Activated naive CD4-positive, alpha-beta T cell treated with anti-CD3 and anti-CD28 coated beads, Interleukin-2, amount 50 U/mL, for 72 hours (primary cell): Measurements from ENCODE around the gene DCXR. TPM values are rescaled to one million over a fixed set of nuclear protein-coding genes. Genes with fewer than 3 reads are reported as not detected.

Source experiments
- ATAC-seq, 2 donors: fragments of 150-1000 bp; cut with Tn5 transposase; 2 replicates each; pipeline ENCODE4 v1.10.0; 2021; ENCODE audit warnings: mild to moderate bottlenecking in 2 of 2, moderate library complexity in 2 of 2
- DNase-seq, 2 donors: peaks; one replicate each; pipeline ENCODE4 v3.0.0; 2021 to 2022; ENCODE audit warnings: low spot score in 2 of 2
- H3K27ac Mint-ChIP-seq, 2 donors: one replicate each; pipeline ENCODE4 v1.8.0; 2022; ENCODE audit warnings: mild to moderate bottlenecking in 2 of 2, mixed read lengths in 2 of 2
- H3K36me3 Mint-ChIP-seq, 2 donors: one replicate each; pipeline ENCODE4 v1.8.0; 2022; ENCODE audit warnings: mixed read lengths in 2 of 2
- H3K9me3 Mint-ChIP-seq, 2 donors: one replicate each; pipeline ENCODE4 v1.8.0; 2022; ENCODE audit warnings: mixed read lengths in 2 of 2
- total RNA-seq, 2 donors: library from RNA; stranded (reverse); gene quantifications; one replicate each; pipeline ENCODE4 v1.2.3, GENCODE V29; 2022

DCXR gene
- total RNA-seq, 2 donors from 2014 or later = 85.5 to 128 TPM

DNA sequence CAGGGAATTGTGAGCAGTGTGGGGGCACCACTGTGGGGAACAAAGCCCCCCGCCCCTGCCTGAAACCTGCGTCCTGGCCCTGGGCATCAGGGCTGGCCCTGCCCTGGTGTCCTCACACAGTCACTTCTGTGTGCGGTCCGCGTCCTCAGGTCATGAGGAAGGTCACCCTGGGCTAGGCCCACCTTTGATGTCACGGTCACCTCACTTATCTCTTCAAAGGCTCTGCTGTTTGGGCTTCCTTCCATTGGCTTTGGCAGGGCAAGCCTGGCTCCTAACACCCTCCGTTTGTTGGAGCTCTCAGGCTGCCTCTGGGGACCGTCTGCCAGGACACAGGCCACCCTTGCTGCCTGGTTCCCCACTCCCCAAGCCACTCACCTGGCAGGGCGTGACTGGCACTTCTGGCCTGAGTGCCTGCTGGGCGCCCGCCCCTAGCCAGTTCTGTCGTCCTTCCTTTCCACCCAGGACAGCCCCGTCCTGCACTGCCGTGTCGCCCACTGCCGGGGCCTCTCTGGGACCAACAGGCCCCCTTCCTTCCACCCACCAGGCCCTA, 23.6 kb downstream of the DCXR start:
- ATAC-seq (no peak), DNase-seq (no peak)
- no peaks in the 10 kb centered on the region for H3K36me3 Mint-ChIP-seq
- peak overlapping the region in 1 of 2 donors; percentile 51 for H3K27ac Mint-ChIP-seq
- H3K9me3 Mint-ChIP-seq = no peaks in the 10 kb centered on the region

DNA sequence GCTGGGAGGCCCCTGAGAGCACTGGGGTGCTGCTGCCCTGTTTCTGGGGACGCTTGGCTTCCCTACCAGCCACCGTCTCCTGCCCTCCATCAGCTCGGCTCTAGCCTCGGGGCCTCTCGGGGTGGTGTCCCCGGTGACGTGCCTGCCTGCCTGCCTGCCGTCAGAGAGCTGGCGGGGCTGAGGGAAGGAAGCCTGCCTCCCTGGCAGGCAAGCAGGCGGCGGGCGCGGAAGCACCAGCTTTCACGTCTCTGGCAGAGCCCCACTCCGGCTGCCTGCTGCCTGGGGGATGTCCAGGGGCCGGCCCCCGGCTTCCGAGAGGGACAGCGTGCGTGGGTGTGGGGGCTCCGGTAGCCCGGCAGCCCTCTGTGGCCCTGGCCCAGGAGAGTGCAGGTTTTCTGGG, 24.2 kb downstream of the DCXR start:
- no peak for DNase-seq
- Mint-ChIP-seq H3K27ac (no peak overlapping the region), H3K36me3 (no peaks in the 10 kb centered on the region), H3K9me3 (no peaks in the 10 kb centered on the region)
- ATAC-seq = no peak

DNA sequence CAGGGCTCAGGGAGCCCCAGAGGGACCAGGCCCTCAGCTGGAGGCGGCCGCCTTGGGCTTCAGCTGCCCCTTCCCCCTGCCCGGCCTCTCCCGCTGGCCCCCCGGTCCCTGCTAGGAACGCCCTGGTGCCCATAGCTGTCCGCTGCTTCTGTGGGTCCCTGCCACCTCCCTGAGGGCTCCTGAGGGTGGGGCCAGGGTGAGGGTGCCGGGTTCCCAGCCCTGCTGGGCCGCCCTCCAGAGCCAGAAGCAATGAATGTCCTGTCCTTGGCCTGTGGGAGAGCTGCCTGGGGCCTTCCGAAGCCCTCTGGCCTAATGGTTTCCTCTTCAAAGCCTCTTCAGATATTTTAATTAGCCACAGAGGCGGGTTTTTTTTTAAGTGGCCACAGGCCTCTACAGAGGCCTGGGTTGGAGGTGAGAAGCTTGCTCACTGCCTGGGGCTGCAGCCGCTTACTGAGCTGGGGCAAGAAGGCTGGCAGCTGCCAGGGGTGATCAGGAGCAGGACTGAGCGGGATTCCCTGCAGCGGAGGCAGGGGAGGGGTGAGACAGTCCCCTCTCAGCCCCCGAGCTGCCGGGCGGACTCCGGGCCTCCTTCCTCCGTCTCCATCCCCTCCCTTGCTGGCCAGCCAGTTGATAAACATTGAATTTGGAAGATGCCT, 24.7 kb downstream of the DCXR start:
- no peak for ATAC-seq
- no peaks in the 10 kb centered on the region for H3K36me3 Mint-ChIP-seq
- no peak overlapping the region for H3K27ac Mint-ChIP-seq
- DNase-seq = no peak
- H3K9me3 Mint-ChIP-seq = no peaks in the 10 kb centered on the region

DNA sequence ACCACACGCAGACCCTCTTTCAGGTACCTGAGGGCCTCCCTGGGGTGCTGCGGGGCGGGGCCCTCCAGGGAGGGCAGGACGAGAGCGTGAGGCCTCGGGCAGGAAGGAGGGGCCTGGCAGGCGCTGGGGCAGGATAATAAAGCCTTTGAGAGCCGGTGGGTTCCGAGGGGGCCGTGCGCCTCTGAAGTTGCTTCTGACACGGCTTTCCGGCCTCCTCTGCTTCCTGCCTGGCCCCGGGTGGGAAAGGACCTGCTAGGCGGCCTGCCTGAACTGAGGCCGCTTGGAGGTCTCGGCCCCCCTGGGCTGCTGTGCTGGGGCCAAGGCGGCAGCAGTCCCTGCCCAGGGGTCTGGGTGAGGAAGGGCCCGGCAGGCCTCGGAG, 25.2 kb downstream of the DCXR start:
- Mint-ChIP-seq H3K27ac (no peak overlapping the region), H3K36me3 (no peaks in the 10 kb centered on the region), H3K9me3 (no peaks in the 10 kb centered on the region)
- no peak for ATAC-seq
- no peak for DNase-seq

DNA sequence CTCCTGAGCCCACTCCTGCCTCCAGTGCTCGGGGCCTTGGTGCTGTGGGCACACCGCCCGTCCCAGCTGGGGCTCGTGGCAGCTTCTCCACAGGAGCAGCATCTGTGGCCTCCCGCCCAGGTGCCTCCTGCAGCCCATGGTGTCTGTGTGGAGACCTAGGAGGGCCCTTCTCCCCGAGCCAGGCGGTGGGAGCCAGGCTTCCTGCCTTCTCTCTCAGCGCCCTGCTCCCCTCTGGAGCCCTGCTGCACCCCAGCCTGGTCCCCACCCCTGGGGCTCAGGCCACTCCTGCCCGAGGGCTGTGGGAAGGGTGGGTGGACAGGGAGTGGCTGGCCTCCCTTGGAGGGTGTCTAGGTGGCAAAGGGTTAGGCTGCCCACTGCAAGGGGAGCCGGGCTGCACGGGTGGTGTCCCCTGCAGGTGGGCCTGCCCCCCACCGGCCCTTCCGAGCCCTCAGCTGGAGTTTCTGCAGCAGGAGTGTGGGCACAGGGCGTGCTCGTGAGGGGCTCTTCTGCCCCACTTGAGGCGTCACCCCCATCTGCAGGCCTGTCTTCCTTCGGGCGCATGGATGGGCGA, 25.8 kb downstream of the DCXR start:
- ATAC-seq (no peak), DNase-seq (no peak)
- Mint-ChIP-seq H3K9me3 (no peaks in the 10 kb centered on the region), H3K36me3 (no peaks in the 10 kb centered on the region), H3K27ac (no peak overlapping the region)

DNA sequence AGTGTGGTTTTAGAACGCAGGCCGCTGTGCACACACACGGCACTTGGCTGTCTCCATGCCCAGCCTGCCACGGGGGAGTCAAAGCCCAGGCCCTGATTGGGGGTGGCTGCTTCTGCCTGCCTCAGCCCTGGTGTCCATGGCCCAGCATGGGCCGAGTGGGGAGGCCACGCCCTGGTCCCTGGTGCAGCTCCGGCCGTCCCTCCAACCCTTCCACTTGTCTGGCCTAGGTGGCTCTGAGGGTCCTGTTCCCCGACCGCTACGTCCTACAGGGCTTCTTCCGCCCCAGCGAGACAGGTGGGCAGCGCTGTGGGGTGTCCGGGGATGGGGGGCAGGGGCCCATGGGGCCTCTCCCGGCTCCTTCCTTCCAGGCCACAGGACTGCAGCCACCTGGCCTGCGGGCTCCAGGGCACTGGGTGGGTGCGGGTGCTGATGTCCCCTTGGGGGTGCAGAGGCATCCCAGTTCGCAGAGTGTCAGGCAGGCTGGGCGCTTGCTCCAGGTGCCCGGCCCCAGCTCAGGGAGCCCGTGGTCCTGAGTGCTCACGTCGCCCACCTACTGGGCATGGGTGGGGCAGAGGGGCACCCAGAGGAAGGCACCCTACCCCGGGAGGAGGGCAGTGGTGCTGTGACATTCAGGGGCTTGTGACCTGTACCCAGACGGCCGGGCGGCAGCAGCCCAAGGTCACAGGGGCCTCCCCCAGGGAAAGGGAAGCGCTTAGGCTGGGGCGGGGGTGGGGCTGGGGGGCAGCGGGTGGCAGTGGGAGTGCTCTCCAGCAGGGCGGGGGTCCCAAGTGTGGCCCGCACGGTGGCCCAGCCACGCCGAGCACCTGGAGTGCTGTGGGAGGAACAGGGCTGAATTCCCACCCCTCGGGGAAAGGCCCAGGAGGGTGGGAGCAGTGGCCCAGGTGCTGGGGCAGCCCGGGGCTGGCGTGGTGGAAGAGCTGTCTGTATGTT, 26.6 kb downstream of the DCXR start:
- no peak for DNase-seq
- no peak overlapping the region for H3K27ac Mint-ChIP-seq
- H3K9me3 Mint-ChIP-seq = no peaks in the 10 kb centered on the region
- no peaks in the 10 kb centered on the region for H3K36me3 Mint-ChIP-seq
- ATAC-seq = no peak

DNA sequence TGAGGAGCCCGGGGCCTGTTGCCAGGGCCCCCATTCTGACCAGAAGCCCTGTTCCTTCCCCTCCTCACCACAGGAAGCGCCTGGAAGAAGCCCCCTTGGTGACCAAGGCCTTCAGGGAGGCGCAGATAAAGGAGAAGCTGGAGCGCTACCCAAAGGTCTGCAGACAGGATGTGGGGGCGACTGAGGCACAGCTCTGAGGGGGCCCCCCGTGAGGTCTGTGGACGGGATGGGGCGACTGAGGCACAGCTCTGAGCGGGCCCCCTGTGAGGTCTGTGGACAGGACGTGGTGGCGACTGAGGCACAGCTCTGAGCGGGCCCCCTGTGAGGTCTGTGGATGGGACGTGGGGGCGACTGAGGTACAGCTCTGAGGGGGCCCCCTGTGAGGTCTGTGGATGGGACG, 28.1 kb downstream of the DCXR start:
- ATAC-seq (no peak), DNase-seq (no peak)
- no peak overlapping the region for H3K27ac Mint-ChIP-seq
- H3K9me3 Mint-ChIP-seq = no peaks in the 10 kb centered on the region
- H3K36me3 Mint-ChIP-seq = no peaks in the 10 kb centered on the region

DNA sequence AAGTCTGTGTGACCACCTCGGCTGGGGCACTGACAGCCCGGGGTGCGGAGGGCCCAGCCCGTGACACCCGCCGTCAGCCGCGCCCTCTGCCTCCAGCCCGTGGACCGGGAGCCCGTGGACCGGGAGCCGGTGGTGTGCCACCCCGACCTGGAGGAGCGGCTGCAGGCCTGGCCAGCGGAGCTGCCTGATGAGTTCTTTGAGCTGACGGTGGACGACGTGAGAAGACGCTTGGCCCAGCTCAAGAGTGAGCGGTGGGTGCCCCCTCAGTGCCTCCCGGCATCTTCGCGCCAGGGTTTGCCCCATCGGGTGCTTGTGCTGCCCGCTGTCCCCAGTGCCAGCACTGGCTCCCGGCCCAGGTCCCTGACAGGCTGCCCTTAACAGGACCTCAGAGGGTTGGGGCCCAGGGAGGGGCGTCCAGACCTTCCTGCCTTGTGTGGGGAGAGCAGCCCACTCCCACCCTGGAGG, 28.5 kb downstream of the DCXR start:
- ATAC-seq (no peak), DNase-seq (no peak)
- Mint-ChIP-seq H3K27ac (no peak overlapping the region), H3K9me3 (no peaks in the 10 kb centered on the region), H3K36me3 (no peaks in the 10 kb centered on the region)

DNA sequence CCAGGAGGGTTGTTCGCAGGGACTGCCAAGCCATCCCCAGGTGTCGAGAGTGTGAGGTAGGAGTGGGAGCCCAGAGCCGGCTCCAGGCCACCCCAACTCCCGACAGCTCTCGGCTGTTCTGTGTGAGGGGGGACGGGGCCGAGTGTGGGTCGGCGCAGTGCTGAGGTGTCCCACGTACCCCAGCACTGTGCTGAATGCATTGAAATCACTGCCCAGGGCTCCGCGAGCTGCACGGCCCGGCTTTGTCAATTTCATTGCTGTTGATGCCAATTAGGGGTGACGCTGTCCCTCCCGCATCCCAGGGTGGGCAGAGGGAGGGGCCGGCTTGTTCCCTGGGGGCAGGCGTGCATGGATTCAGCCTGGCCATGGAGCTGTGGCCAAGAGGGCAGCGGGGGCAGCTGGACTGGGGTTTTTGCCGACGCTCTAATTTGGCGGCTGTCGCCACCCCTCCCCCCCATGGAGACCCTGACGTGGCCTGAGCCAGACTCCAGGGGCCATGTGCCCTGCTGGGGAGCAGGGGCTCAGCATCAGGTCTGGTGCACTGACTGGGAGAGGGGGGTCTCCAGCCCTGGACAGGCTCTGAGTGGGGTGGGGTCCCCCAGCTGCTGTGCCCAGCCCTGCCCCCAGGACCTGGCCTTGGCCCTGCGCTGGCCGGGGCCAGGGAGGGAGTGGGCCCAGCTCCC, 29.1 kb downstream of the DCXR start:
- no peak for ATAC-seq
- DNase-seq = no peak
- no peaks in the 10 kb centered on the region for H3K36me3 Mint-ChIP-seq
- H3K9me3 Mint-ChIP-seq = no peaks in the 10 kb centered on the region
- H3K27ac Mint-ChIP-seq = no peak overlapping the region

DNA sequence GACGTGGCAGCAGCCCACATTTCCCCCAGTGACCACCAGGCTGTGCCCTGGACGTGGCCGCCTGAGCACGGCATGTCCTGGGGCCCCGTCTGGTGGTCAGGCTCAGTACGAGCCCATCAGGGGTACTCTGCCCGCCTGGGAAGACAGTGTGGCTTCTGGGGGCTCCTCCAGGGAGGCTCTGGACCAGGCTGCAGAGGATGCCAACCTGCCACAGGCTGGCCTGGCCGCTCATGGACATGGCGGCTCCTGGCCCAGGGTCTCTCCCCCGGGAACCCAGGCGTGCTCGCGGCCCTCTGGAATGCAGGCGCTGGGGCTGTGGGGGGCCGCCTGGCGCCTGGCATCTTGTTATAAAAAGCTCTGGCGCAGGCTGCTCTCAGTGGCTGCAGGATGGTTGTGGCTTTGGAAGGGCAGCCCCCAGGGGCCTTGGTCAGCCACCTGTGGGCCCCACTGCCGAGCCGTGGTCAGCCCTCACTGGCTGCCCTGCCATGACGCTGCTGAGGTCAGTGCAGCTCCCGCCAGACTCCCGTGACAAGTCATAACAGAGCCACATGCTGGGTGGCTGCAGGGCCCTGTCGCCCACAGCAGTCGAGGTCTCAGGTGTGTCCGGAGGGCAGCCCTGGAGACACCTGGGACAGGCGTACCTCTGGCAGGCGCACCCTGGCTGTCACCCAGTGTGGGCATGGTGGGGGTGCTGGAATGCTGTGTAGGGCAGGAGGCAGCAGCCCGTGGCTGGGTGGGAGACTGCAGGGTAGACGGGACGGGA, 29.8 kb downstream of the DCXR start:
- DNase-seq (no peak), ATAC-seq (no peak)
- Mint-ChIP-seq H3K36me3 (no peaks in the 10 kb centered on the region), H3K27ac (no peak overlapping the region), H3K9me3 (no peaks in the 10 kb centered on the region)

DNA sequence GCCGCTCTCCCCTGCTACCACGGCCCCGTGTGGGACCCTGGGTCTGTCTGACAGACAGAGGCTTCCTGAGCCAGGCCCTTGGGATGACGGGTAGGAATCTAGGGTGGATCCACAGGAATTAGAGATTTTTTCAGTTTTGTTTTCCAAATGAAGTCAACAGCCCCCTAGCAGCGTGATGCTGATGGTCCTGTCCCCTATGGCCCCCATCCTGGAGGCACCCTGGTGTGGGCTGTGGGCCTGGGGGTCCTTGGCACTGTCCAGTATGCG, 30.3 kb downstream of the DCXR start:
- ATAC-seq (no peak), DNase-seq (no peak)
- no peaks in the 10 kb centered on the region for H3K36me3 Mint-ChIP-seq
- no peaks in the 10 kb centered on the region for H3K9me3 Mint-ChIP-seq
- H3K27ac Mint-ChIP-seq = no peak overlapping the region

DNA sequence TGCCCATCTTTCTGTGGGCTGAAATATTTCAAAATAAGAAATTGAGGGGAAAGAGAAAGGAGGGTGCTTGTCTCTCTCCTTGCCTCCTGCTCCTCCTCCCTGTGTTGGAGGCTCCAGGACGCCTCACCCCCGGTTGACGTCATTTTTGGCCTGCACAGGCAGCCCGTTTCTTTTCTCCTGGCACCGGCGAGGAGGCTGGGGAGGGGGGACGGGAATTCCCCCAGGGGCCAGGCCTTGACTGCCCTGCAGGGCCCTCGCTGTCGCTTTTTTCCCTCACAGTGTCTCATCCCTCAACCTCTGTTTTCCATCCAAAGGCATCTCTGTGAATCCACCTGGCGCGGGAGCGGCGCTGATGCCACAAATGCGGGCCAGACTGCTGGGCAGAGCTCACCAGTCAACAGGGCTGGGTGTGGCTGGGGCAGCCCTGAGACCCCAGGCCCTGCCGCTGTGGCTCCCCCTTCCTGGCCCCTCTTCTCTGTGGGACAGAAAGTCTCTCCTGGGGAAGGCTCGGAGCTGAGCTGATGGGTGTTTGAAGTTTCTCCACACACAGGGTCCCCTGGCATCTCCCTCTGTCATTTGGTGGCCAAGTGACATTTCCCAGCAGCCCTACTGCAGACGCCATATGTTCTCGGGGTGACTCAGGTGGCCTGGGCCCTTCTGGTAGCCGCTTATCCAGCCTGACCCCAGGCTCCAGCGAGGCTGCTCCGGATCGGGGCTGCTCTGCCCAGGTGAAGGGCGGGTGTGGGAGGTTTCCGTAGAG, 30.8 kb downstream of the DCXR start:
- no peaks in the 10 kb centered on the region for H3K9me3 Mint-ChIP-seq
- no peak for DNase-seq
- ATAC-seq = no peak
- no peaks in the 10 kb centered on the region for H3K36me3 Mint-ChIP-seq
- H3K27ac Mint-ChIP-seq = no peak overlapping the region

DNA sequence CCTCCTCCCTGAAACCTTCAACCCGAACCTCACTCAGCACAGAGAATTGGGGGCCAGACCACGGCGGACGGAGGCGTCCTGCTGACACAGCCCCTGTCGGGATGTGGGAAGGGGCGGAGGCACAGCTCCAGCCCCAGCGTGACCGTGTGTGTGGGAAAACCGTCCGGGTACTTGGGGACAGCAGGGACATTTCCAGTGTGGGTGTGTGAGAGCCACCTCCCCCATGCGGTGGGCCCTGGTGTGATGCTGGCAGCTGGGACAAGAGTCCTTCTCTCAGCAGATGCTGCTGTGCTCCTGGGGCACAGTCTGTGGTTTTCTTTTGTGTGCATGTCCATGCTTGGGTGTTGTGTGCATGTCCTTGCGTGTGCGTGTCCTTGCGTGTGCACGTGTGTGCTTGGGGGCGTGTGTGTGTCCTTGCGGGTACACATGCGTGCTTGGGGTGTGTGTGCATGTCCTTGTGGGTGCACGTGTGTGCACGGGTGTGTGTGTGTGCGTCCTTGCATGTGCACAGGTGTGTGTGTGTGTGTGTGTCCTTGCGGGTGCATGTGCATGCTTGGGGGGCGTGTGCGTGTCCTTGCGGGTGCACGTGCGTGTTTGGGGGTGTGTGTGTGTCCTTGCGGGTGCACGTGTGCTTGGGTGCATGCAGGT, 31.7 kb downstream of the DCXR start:
- no peaks in the 10 kb centered on the region for H3K36me3 Mint-ChIP-seq
- DNase-seq = no peak
- H3K9me3 Mint-ChIP-seq = no peaks in the 10 kb centered on the region
- ATAC-seq = no peak
- no peak overlapping the region for H3K27ac Mint-ChIP-seq

DNA sequence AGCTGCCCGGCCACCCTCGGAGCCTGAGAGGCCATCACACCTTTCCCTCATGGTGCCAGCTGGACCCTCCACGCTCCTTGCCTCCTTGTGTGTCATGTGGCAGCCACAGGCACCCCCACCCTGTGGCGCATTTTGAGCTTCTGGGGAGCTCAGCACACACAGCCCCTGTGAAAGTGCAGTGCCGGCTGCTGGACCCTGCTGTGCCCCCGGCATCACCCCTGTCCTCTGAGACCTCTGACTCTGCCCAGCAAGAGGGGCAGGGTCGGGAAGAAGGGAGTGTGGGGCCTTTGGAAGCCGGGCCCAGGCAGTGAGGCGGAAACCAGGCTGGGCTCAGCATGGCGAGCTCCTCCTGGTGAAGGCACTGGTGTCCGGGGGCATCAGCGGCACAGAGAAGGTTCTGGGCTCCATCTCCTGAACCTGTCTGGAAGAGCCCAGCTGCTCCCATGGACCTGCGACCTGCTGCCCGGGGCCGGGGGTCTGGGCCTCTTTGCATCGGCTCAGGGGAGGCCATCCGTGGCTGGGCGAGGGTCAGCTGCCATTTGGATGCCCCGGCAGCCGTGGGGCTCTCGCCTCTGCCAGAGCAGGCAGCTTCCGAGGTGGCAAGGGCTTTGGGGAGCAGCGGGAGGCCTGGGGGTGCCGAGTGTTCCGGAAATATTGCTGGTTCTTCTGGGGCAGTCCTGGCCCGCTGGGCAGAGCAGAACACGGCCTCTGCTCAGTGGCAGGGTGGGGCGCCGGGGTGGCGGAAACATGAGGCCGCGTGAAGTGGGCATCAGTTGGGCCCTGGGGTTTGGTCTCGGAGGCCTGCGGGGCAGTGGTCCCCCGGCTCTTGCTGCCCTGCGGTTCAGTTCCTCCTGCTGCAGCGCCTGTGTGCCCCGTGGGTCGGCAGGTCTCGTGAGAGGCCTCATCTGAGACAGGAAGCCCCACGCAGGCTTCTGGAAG, 32.7 kb downstream of the DCXR start:
- Mint-ChIP-seq H3K27ac (no peak overlapping the region), H3K36me3 (no peaks in the 10 kb centered on the region), H3K9me3 (no peaks in the 10 kb centered on the region)
- DNase-seq (no peak), ATAC-seq (no peak)
